Measurements from ENCODE around the gene SCMH1. TPM values are rescaled to one million over a fixed set of nuclear protein-coding genes. Genes with fewer than 3 reads are reported as not detected.

The SCMH1 gene
- total and polyA plus RNA-seq, 4 experiments from 2014 or later, result 5.3 to 27.3 (median 14.7) TPM

DNA sequence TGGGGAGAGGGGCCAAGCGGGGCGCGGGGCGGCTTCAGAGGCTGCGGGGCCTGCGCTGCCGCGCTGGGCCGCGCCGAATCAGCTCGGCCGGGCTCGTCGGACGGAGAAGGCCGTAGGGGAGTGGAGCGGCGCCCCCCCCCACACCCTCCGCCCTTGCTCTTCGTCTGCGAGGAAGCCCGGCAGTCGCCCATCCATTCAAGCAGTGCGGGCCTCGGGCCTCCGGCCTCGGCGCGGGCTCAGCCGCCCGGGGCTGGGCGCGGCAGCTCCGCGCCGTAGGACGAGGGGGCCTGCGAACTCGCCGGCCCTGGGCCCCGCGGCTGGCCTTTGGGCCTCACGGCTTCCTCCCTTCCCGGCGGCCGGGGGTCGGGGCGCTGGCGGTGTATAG lies 262.0 kb downstream of the SCMH1 start:
- DNase-seq, result no peak
- H3K36me3 Mint-ChIP-seq, result peaks cover 8 to 23% of the 10 kb centered on the region in 2 donors
- Histone ChIP-seq H3K27ac (ENCODE audit: low read depth, low read length) (peak overlapping the region; percentile 81), H3K27me3 (ENCODE audit: insufficient read depth, low read length) (no peaks in the 10 kb centered on the region), H3K9me3 (ENCODE audit: control insufficient read depth in 1 of 2, low read length in 2 of 2) (no peaks in the 10 kb centered on the region), H3K4me3 (ENCODE audit: low read length in 2 of 2) (peak overlapping the region; percentile 37 to 80), H3K4me1 (ENCODE audit: insufficient read depth, low read length) (peaks cover 25% of the 10 kb centered on the region), H3K36me3 (ENCODE audit: insufficient read depth, low read length) (peaks cover 17% of the 10 kb centered on the region)
- H3K4me1 Mint-ChIP-seq, result peaks cover 19 to 31% (median 22%) of the 10 kb centered on the region in 4 donors
- no peaks in the 10 kb centered on the region for H3K9me3 Mint-ChIP-seq
- POLR2A ChIA-PET (ENCODE audit: partially characterized antibody), result interaction anchor here (0.8 to 2.9 kb wide), 13 partner anchors 11 to 1787 kb away, joined by 3 to 25 read pairs (median 4); partner anchors contain the start of genes C1orf50, CITED4, NFYC and P3H1
- intact Hi-C loops (cut with micrococcal nuclease), result no loop called here
- H3K27me3 Mint-ChIP-seq, result no peaks in the 10 kb centered on the region
- H3K4me3 Mint-ChIP-seq, result peak overlapping the region; percentile 83 to 97 (median 90)
- CTCF ChIA-PET (ENCODE audit: partially characterized antibody), result interaction anchor here (1.1 to 3.8 kb wide), 4 partner anchors 24 to 31 kb away, joined by 3 to 32 read pairs (median 6); no protein-coding TSS in a partner anchor
- peak overlapping the region; percentile 88 to 98 (median 92) for H3K27ac Mint-ChIP-seq

DNA sequence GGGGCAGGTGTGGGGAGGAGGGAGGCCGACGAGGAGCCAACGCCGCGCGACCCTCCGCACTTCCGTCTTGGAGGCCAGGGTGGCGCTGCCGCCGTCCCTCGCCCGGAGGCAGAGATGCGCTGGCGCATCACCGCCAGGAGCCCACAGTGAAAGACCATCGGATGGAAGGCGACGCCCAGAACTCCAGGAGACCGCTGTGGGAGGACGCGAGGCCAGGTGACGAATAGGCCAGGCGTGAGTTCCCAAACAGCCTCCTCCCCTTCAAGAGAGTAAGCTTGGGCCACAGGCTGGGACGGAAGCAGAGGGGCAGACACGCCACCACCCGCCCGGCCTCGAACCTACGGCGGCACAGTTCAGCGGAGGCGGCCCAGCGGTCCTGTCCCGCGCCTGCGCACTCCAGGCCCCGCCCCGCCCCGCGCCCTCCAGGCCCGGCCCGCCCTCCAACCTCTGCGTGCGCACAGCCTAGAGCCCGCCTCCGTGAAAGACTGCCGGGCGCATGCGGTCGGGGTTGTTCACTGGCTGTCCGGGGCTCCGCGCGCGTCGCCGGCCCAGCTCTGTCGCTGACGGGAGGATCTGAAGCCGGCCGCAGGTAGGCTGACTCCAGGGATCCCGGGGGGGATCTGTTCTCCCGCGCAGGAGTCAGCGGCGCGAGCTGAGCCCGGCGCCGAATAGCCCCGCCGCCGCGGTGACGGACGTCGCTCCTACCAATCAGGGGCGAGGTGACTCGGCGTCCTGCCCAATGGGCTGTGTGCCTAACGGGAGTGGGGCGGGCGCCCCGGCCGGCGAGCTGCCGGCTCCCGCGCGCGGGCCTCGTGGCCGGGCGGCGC lies 262.7 kb downstream of the SCMH1 start, which contains the start of gene CTPS1:
CTPS1 (plus strand) TSS at position 456 of the 827 bp plus-strand sequence. CDS start 3,595 bp downstream, outside the sequence.
- ChIA-PET POLR2A (ENCODE audit: partially characterized antibody) (interaction anchor here (0.6 to 2.9 kb wide), 15 partner anchors 11 to 1787 kb away, joined by 3 to 25 read pairs (median 4); partner anchors contain the start of genes C1orf50, CITED4, NFYC and P3H1), CTCF (ENCODE audit: partially characterized antibody) (interaction anchor here (1.1 to 3.8 kb wide), 5 partner anchors 14 to 30 kb away, joined by 3 to 32 read pairs (median 5); no protein-coding TSS in a partner anchor)
- peaks cover 13% of the 10 kb centered on the region for H3K36me3 ChIP-seq (ENCODE audit: insufficient read depth, low read length)
- H3K27ac ChIP-seq (ENCODE audit: low read depth, low read length), result peak within 1 kb of the TSS; percentile 81
- Mint-ChIP-seq H3K9me3 (no peaks in the 10 kb centered on the region), H3K27me3 (no peaks in the 10 kb centered on the region), H3K4me1 (peaks cover 17 to 31% (median 22%) of the 10 kb centered on the region in 4 donors), H3K36me3 (peaks cover 5 to 17% of the 10 kb centered on the region in 2 donors), H3K27ac (peak within 1 kb of the TSS; percentile 88 to 98 (median 92)), H3K4me3 (peak within 1 kb of the TSS; percentile 83 to 97 (median 90))
- peak; percentile 94 to 96 (median 95) for DNase-seq
- H3K9me3 ChIP-seq (ENCODE audit: control insufficient read depth in 1 of 2, low read length in 2 of 2), result no peaks in the 10 kb centered on the region
- peak within 1 kb of the TSS; percentile 45 to 80 for H3K4me3 ChIP-seq (ENCODE audit: low read length in 2 of 2)
- no peaks in the 10 kb centered on the region for H3K27me3 ChIP-seq (ENCODE audit: insufficient read depth, low read length)
- intact Hi-C loops (cut with micrococcal nuclease), result loop anchor here (1.0 to 5.0 kb wide), 3 partner anchors 24 to 1402 kb away; partner anchors contain the start of gene PABPC4
- peaks cover 25% of the 10 kb centered on the region for H3K4me1 ChIP-seq (ENCODE audit: insufficient read depth, low read length)

DNA sequence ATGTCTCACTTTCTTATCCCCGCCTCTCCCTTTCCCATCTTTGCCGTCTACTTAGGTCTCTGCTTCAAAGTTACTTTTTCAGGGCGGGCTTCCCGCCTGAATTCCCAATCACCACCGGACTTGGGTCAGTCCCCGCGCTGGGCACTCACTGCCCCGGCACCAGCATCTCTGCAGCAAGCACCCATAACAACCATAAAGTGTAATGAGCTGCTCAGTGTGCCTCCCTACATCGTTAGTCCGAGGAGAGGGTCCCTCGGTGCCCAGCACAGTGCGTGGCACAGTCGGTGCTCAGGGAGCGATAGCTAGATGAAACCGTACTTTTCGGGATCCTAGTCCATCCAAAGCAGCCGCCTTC lies 263.2 kb downstream of the SCMH1 start:
- POLR2A ChIA-PET (ENCODE audit: partially characterized antibody), result interaction anchor here (0.6 to 2.9 kb wide), 7 partner anchors 11 to 290 kb away, joined by 3 to 25 read pairs (median 4); partner anchors contain the start of genes CITED4 and NFYC

DNA sequence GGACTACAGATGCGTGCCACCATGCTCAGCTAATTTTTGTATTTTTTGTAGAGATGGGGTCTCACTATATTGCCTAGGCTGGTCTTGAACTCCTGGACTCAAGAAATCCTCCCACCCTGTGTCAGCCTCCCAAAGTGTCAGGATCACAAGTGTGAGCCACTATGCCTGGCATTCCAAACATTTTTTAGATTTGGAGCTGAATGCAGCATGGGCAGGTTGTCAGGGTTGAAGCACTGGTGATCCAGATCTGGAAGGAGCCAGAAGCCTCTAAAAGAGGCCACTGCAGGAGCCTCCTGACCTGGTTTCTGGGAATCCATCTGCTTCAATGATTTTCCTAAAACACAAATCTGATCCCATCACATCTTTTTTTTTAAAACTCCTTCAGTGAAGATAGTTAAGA lies 264.4 kb downstream of the SCMH1 start:
- H3K9me3 ChIP-seq (ENCODE audit: control insufficient read depth in 1 of 2, low read length in 2 of 2), result no peaks in the 10 kb centered on the region
- H3K4me3 Mint-ChIP-seq, result peak overlapping the region in 3 of 8 donors; percentile 8 to 28 (median 20)
- no peaks in the 10 kb centered on the region for H3K36me3 ChIP-seq (ENCODE audit: insufficient read depth, low read length)
- CTCF ChIA-PET (ENCODE audit: partially characterized antibody), result interaction anchor here (3.8 kb wide), 1 partner anchor 26 kb away, joined by 32 read pairs; no protein-coding TSS in a partner anchor
- peaks cover 15 to 24% (median 18%) of the 10 kb centered on the region in 4 donors for H3K4me1 Mint-ChIP-seq
- POLR2A ChIA-PET (ENCODE audit: partially characterized antibody), result interaction anchor here (0.6 kb wide), 1 partner anchor 25 kb away, joined by 3 read pairs; no protein-coding TSS in a partner anchor
- H3K27me3 ChIP-seq (ENCODE audit: insufficient read depth, low read length), result no peaks in the 10 kb centered on the region
- DNase-seq, result no peak
- intact Hi-C loops (cut with micrococcal nuclease), result loop anchor here (5.0 kb wide), 1 partner anchor 1400 kb away; the partner anchor contains the start of gene PABPC4
- peaks cover 0 to 7% of the 10 kb centered on the region in 2 donors for H3K36me3 Mint-ChIP-seq
- H3K9me3 Mint-ChIP-seq, result no peaks in the 10 kb centered on the region
- H3K27ac Mint-ChIP-seq, result peak overlapping the region in 1 of 7 donors; percentile 38
- no peak overlapping the region for H3K4me3 ChIP-seq (ENCODE audit: low read length in 2 of 2)
- H3K27me3 Mint-ChIP-seq, result no peaks in the 10 kb centered on the region
- H3K27ac ChIP-seq (ENCODE audit: low read depth, low read length), result no peak overlapping the region
- peaks cover 25% of the 10 kb centered on the region for H3K4me1 ChIP-seq (ENCODE audit: insufficient read depth, low read length)

More for the DNA sequence above, 263.2 kb downstream of the SCMH1 start:
- Mint-ChIP-seq H3K27me3 (no peaks in the 10 kb centered on the region), H3K27ac (peak overlapping the region in 6 of 7 donors; percentile 61 to 90 (median 88)), H3K4me1 (peaks cover 17 to 27% (median 22%) of the 10 kb centered on the region in 4 donors), H3K4me3 (peak overlapping the region; percentile 81 to 89 (median 84)), H3K36me3 (peaks cover 0 to 11% of the 10 kb centered on the region in 2 donors), H3K9me3 (no peaks in the 10 kb centered on the region)
- peak overlapping the region; percentile 45 to 80 for H3K4me3 ChIP-seq (ENCODE audit: low read length in 2 of 2)
- peak overlapping the region; percentile 81 for H3K27ac ChIP-seq (ENCODE audit: low read depth, low read length)
- intact Hi-C loops (cut with micrococcal nuclease), result loop anchor here (1.0 to 5.0 kb wide), 3 partner anchors 24 to 1402 kb away; partner anchors contain the start of gene PABPC4
- H3K36me3 ChIP-seq (ENCODE audit: insufficient read depth, low read length), result peaks cover 8% of the 10 kb centered on the region
- CTCF ChIA-PET (ENCODE audit: partially characterized antibody), result interaction anchor here (1.1 to 3.8 kb wide), 5 partner anchors 15 to 29 kb away, joined by 3 to 32 read pairs (median 5); no protein-coding TSS in a partner anchor
- peak in 2 of 5 donors; percentile 6 to 9 for DNase-seq
- peaks cover 25% of the 10 kb centered on the region for H3K4me1 ChIP-seq (ENCODE audit: insufficient read depth, low read length)
- no peaks in the 10 kb centered on the region for H3K9me3 ChIP-seq (ENCODE audit: control insufficient read depth in 1 of 2, low read length in 2 of 2)
- no peaks in the 10 kb centered on the region for H3K27me3 ChIP-seq (ENCODE audit: insufficient read depth, low read length)

Other genes starting within 250 kb of the SCMH1 start
- 1 to 10 TPM; 1.2 to 1.6 TPM for gene SLFNL1, start 220.6 kb downstream of the SCMH1 start, total RNA-seq
- under 1 TPM in 1 of 2 donors, not detected in 1; 0.77 TPM for gene SLFNL1, start 220.6 kb downstream of the SCMH1 start, polyA plus RNA-seq
- not detected for gene FOXO6, start 119.1 kb upstream of the SCMH1 start, total RNA-seq
- not detected for gene FOXO6, start 119.1 kb upstream of the SCMH1 start, polyA plus RNA-seq
- not detected for gene EDN2, start 242.4 kb upstream of the SCMH1 start, total RNA-seq
- not detected for gene EDN2, start 242.4 kb upstream of the SCMH1 start, polyA plus RNA-seq